22Rv1 (cell line): ENCODE data around the gene PCP2.

Experiments used
- H3K27ac ChIP-seq: fragments of 450-650 bp; 2 replicates; pipeline ENCODE4 v1.5.1; 2017
- ZFX ChIP-seq: fragments of 450-650 bp; IDR thresholded peaks from 2 replicates; pipeline ENCODE4 v1.6.1; 2017; ENCODE audit warnings: antibody characterized with exemption, borderline replicate concordance
- TF ChIP-seq, protein P1 (sequence below): fragments of 450-650 bp; IDR thresholded peaks from 2 replicates; pipeline ENCODE4 v1.5.1; 2017; ENCODE audit warnings: mild to moderate bottlenecking

PCP2 gene

DNA sequence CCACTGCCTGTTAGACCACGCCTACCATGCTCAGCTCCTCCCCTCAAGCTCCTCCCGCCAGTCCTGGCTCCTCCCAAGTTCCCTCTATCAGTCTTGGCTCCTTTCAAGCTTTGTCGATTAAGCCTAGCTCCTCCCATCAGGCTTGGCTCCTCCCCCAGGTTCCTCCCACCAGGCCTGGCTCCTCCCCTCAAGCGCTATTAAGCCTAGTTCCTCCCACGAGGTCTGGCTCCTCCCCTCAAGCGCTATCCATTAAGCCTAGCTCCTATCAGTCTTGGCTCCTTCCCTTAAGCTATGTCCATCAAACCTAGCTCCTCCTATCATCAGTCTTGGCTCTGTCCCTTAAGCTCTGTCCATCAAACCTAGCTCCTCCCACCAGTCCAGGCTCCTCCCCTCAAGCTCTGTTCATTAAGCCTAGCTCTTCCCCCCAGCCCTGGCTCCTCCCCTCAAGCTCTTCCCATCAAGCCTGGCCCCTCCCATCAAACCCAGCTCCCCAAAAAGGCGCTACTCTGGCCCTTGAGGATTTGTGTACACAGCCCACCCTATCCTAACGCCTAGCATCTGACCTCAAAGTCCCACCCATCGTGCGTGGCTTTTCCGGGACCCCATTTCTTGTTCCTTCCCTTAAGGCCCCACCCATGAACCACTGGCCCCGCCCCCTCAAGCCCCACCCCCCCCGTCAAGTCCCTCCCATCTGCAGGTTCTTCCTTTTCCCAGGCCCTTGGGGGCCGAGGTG is 27.9 kb downstream of the PCP2 start:
- TF ChIP-seq ZFX, result no peak
- TF ChIP-seq, protein P1, sequence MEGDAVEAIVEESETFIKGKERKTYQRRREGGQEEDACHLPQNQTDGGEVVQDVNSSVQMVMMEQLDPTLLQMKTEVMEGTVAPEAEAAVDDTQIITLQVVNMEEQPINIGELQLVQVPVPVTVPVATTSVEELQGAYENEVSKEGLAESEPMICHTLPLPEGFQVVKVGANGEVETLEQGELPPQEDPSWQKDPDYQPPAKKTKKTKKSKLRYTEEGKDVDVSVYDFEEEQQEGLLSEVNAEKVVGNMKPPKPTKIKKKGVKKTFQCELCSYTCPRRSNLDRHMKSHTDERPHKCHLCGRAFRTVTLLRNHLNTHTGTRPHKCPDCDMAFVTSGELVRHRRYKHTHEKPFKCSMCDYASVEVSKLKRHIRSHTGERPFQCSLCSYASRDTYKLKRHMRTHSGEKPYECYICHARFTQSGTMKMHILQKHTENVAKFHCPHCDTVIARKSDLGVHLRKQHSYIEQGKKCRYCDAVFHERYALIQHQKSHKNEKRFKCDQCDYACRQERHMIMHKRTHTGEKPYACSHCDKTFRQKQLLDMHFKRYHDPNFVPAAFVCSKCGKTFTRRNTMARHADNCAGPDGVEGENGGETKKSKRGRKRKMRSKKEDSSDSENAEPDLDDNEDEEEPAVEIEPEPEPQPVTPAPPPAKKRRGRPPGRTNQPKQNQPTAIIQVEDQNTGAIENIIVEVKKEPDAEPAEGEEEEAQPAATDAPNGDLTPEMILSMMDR, result no peak
- H3K27ac ChIP-seq, result peak overlapping the region; percentile 42

DNA sequence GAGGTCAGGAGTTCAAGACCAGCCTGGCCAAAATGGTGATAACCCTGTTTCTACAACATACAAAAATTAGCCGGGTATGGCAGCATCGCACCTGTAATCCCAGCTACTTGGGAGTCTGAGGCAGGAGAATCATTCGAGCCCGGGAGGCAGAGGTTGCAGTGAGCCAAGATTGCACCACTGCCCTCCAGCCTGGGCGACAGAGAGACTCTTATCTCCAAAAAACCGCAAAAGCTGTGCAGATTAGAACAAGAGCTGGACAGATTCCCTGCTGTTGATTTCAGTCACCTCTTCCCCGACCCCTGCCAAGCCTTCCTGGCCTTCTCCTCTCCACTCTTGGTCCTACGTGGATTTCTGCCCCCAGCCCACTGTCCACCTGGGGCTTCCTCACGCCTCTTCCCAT is 29.6 kb downstream of the PCP2 start:
- H3K27ac ChIP-seq, result no peak overlapping the region
- TF ChIP-seq, protein P1, result no peak
- no peak for TF ChIP-seq ZFX

DNA sequence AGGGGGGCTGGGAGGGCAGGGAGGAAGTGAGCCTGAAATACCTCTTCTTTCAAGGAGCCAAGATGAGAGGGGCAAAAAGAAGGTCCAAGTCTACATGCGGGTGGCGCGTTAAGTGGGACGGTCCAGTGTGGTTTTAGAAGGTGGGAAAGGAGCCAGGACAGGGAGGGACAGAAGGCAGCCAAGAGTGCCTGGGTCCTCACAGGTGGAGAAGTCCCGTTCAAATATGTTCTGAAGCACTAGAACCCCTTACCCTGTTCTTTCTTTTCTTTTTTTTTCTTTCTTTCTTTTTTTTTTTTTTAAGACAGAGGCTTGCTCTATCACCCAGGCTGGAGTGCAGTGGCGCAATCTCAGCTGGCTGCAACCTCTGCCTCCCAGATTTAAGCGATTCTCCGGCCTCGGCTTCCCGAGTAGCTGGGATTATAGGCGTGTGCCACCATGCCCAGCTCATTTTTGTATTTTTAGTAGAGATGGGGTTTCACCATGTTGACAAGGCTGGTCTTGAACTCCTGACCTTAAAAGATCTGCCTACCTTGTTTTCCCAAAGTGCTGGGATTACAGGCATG is 30.5 kb downstream of the PCP2 start:
- H3K27ac ChIP-seq, result no peak overlapping the region; the same call in 1 of the 2 replicates
- TF ChIP-seq, protein P1, result no peak
- TF ChIP-seq ZFX, result no peak

DNA sequence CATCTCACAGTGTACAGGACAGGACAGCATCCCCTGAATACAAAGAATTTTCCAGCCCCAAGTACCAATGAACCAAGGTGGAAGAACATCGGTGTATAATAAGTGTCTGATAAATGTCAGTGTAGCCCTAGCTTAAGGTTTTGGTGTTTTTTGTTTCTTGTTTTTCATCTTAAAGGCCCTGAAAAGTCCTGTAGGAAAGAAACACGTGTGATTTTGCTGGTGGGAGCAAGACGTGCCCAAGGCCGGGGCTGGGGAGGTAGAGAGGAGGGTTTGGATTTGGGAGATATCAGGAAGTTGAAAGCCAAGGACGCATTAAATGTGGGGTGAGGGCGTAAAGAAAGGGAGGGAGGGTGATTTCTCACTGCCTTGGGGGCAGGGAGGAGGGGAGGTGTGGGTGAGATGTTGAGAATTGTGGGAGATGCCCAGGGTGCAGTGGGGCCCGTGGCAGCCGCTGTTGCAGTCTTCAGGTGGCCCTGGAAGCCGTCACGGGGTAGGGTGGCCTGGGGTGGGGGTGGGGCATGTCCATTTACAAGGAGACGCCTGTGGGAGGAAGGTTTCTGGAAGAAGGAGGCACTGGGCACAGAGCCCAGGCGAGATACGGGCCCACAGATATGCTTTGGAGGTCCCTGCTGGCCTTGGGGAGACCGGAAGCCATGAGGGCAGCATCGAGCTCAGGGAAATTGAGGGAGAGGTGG is 31.1 kb downstream of the PCP2 start:
- no peak overlapping the region; the same call in 1 of the 2 replicates for H3K27ac ChIP-seq
- no peak for TF ChIP-seq ZFX
- TF ChIP-seq, protein P1, result no peak

DNA sequence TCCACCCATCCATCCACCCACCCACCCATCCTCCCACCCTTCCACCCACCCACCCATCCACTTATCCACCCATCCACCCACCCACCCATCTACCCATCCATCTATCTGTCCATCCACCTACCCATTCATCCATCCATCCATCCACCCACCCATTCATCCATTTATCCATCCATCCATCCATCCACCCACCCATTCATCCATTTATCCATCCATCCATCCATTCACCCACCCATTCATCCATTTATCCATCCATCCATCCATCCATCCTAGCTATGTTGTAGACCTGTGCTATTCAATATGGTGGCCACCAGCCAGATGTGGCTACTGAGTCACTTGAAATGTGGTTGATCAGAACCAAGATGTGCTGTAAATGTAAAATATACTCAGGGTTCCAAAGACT is 32.8 kb downstream of the PCP2 start:
- TF ChIP-seq, protein P1, result no peak
- no peak for TF ChIP-seq ZFX
- no peak overlapping the region for H3K27ac ChIP-seq

DNA sequence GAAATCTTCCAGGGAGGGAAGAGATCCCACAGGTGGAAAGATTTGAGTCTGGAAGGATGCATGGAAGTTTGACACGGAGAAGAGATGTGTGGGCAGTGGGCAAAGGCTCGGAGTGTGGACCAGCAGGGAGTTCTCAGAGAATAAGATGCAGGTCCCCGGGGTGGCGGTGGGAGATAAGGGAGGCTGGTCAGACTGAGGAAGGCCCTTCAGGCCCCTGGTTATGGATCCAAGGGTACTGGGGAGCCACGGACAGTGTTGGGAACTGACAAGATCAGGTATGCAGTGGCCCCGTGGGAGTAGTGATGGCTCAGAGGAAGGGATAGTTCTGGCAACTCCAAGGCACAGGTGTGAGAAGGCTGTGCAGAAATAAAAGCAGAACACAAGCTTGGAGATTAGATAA is 35.3 kb downstream of the PCP2 start:
- peak overlapping the region; percentile 8; the same call in 1 of the 2 replicates for H3K27ac ChIP-seq
- TF ChIP-seq ZFX, result no peak
- TF ChIP-seq, protein P1, result no peak

DNA sequence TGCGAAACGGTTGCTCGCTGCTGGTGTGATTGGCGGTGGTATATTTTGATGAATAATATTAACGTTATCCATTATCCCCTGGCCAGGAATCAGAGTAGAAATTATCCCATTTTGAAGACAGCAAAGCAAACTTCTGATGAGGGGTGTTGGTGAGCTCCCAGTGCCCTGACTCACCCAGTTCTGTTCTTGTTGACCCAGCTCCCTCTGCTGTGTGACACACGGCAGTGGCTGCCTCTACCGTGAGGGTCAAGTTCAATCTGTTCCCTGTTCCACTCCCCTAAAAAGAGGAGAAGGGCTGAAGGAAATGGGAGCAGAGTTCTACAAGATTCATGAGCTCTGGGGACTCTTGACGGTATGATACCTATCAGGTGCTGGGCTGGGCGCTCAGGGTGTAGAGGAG is 35.8 kb downstream of the PCP2 start:
- no peak for TF ChIP-seq ZFX
- TF ChIP-seq, protein P1, result no peak

More for the DNA sequence above, 35.8 kb downstream of the PCP2 start:
- H3K27ac ChIP-seq, result peak overlapping the region; percentile 83
